ENCODE data around the gene PLPP1. TPM values are rescaled to one million over a fixed set of nuclear protein-coding genes. Genes with fewer than 3 reads are reported as not detected.

The PLPP1 gene
- total RNA-seq, 4 donors from 2014 or later: 73.1 to 116 (median 89.6) TPM

DNA sequence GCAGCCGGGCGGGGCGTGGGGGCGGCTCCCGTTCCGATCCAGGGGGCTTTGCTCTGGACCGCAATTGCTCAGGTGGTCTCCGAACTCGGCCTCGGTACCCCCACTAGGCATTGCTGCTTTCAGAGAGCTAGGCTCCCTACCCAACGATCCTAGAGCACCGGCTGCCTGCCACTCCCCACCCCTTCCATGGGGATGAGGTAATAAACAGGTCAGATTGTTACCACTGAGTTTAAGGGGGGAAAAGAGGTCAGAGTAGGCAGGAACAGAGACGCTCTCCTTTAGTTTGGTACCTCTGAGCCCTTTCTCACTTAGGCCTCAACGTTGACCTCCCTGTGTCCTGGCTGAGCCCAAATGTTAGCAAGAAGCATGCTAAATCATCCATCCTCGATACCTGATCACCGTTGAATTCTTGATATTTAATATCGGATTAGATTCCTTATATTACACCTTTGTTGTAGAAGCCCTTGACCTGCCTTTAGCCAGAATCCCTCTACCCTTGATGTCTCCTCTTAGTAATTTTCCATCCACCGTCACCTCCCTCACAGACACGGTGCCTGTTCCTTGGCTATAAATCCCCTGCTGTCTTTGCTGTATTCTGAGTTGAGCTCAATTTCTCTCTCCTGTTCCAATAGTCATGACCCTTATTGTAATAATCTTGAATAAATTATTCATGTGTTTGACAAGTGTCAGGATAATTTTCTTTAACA lies 588 bp upstream of the PLPP1 start:
- TF ChIP-seq, protein P1, sequence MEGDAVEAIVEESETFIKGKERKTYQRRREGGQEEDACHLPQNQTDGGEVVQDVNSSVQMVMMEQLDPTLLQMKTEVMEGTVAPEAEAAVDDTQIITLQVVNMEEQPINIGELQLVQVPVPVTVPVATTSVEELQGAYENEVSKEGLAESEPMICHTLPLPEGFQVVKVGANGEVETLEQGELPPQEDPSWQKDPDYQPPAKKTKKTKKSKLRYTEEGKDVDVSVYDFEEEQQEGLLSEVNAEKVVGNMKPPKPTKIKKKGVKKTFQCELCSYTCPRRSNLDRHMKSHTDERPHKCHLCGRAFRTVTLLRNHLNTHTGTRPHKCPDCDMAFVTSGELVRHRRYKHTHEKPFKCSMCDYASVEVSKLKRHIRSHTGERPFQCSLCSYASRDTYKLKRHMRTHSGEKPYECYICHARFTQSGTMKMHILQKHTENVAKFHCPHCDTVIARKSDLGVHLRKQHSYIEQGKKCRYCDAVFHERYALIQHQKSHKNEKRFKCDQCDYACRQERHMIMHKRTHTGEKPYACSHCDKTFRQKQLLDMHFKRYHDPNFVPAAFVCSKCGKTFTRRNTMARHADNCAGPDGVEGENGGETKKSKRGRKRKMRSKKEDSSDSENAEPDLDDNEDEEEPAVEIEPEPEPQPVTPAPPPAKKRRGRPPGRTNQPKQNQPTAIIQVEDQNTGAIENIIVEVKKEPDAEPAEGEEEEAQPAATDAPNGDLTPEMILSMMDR (IDR thresholded peaks at IDR 0.05): no peak
- TF ChIP-seq POLR2A (IDR thresholded peaks at IDR 0.05): no peak
- no peak for DNase-seq (ENCODE audit: low spot score in 2 of 2)
- intact Hi-C loops (cut with DNase I; ENCODE audit: low total_unique reads): no loop called here
- 16 to 19% methylated on average over 13 to 18 of the region's 19 CpGs for WGBS, 2 donors
- H3K4me3 ChIP-seq (ENCODE audit: low read depth, poor library complexity, severe bottlenecking): peak overlapping the region; percentile 70

DNA sequence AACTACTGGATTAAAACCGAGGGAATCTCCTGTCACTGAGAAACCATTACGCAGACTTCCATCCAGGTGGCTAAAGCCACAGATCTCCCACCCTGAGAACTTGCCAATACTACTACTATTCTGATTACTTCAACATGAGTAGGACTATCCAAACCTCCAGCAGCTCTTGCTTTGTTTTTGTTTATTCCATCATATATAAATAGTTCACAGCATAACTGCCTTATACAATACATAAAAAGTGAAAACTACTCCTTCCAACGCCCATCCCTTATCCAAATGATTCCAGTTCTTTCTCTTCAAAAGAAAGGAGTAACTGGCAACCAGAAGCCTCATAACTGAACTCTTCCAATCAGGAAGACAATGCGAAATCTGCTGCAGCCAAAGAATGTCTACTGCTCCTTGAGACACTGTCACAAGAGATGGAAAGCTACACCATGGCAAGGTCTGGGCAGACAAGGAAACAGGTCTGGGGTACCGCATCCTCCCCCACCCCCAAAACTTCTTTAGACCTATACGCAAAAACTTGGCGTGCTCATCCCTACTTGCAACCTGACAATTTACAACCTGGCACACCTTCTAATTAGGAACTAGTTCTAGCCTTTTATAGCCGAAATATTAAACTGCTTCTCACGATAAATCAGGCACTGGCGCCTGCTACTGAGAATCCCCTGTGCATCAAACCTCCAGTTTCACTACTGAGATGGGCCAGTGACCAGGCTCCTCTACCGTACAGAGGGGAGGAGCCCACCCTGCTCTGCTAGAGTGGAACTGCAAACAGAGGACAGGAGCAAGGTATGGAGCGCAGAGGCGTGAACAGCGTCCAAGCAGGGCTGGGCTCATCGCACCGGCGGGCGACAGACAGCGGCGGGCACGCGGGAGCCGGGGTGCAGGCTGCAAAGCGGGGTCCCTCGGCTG lies 986 bp downstream of the PLPP1 start:
- intact Hi-C loops (cut with DNase I; ENCODE audit: low total_unique reads): no loop called here
- peak overlapping the region; percentile 70 for H3K4me3 ChIP-seq (ENCODE audit: low read depth, poor library complexity, severe bottlenecking)
- DNase-seq (ENCODE audit: low spot score in 2 of 2): no peak
- WGBS, 2 donors: 7% methylated on average over 18 to 23 of the region's 25 CpGs
- TF ChIP-seq, protein P1 (IDR thresholded peaks at IDR 0.05): no peak
- TF ChIP-seq POLR2A (IDR thresholded peaks at IDR 0.05): no peak

DNA sequence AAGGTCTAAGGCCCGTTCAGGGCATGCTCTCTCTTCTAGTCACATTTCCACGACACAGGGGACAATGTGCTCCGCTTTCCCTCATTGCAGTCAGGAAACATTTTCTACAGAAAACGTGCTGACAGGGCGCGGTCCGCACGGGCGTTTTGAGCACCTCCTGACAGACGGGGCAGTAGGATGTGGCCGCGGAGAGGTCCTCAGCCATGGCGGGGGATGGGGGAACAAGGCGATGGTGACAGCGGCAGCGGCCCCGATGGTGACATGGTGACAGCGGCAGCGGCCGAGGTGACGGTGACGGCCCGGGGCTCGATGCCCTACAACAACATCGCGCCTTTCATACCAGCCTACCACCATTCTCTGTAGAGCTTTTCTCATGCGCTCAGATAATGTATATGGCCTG lies 4.1 kb downstream of the PLPP1 start:
- no peak overlapping the region for H3K4me3 ChIP-seq (ENCODE audit: low read depth, poor library complexity, severe bottlenecking)
- TF ChIP-seq POLR2A (IDR thresholded peaks at IDR 0.05): no peak
- TF ChIP-seq, protein P1 (IDR thresholded peaks at IDR 0.05): no peak
- intact Hi-C loops (cut with DNase I; ENCODE audit: low total_unique reads): loop anchor here (2.0 kb wide), 1 partner anchor 38 kb away; no protein-coding TSS in a partner anchor
- no peak for DNase-seq (ENCODE audit: low spot score in 2 of 2)
- WGBS, 2 donors: 89 to 90% methylated on average over 27 of the region's 27 CpGs

DNA sequence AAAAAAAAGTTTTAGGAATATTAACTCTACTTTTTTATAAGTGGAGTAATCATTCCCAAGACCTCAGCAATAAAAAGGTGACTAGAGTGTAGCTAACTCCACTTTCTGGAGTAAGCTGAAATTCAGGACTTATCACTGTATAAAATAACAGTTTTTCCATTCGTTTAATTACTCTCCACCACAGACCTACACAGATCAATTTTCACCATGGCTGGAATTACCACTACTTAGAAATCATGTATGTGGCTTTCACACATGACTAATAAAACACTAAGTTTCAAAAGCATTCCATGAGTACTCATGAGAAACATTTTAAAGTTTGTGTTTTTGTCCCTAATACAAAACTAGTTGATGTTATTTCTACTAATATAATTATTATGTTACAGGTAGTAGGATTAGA lies 9.9 kb downstream of the PLPP1 start:
- TF ChIP-seq, protein P1 (IDR thresholded peaks at IDR 0.05): no peak
- no peak for TF ChIP-seq POLR2A (IDR thresholded peaks at IDR 0.05)
- H3K4me3 ChIP-seq (ENCODE audit: low read depth, poor library complexity, severe bottlenecking): no peak overlapping the region
- intact Hi-C loops (cut with DNase I; ENCODE audit: low total_unique reads): no loop called here
- 62 to 64% methylated on average over 1 of the region's 1 CpG for WGBS, 2 donors
- no peak for DNase-seq (ENCODE audit: low spot score in 2 of 2)

DNA sequence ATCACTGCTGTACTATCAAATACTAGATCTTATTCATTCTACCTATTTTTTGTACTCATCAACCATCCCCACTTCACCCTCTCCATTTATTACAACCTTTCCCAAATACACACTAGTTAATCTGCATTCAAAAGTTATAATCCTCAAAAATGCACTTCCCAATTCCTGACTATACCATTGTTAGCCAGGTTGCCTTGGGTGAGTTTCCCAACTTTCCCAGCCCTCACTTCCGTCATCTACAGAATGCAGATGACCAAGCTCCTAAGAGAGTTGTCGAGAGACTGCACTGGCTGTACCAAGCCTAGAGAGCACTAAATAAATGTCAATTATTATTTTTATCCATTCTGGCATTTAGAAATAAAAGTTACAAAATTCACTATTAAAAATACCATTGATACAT lies 11.5 kb downstream of the PLPP1 start:
- no peak for DNase-seq (ENCODE audit: low spot score in 2 of 2)
- intact Hi-C loops (cut with DNase I; ENCODE audit: low total_unique reads): no loop called here
- WGBS, 2 donors: 89 to 92% methylated on average over 2 of the region's 2 CpGs
- no peak overlapping the region for H3K4me3 ChIP-seq (ENCODE audit: low read depth, poor library complexity, severe bottlenecking)
- TF ChIP-seq, protein P1 (IDR thresholded peaks at IDR 0.05): no peak
- no peak for TF ChIP-seq POLR2A (IDR thresholded peaks at IDR 0.05)
